ENCODE measurements around the gene IL1RAPL2. TPM values are rescaled to one million over a fixed set of nuclear protein-coding genes. Genes with fewer than 3 reads are reported as not detected.

Gene IL1RAPL2
- total RNA-seq, 1 donor from 2014 or later = not detected

DNA sequence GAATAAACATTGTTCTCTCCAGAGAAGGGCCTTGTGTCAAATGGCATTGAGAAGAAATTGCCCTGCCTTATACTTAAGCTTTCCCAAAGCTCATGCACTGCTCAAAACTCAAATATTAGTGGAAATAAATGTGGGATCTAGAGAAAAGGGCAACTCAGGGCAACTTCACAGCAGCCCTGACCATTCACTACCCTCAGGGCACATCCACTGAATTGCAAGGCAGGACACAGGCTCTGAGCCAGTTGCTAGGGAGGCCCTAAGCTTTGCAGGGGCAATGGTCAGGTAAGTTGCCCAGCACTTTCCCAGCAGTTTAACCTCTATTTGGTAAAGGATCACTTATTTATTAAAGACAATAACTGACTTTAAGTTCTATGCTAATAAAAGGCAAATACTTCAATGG, 909.8 kb downstream of the IL1RAPL2 start:
- no peak for ATAC-seq

DNA sequence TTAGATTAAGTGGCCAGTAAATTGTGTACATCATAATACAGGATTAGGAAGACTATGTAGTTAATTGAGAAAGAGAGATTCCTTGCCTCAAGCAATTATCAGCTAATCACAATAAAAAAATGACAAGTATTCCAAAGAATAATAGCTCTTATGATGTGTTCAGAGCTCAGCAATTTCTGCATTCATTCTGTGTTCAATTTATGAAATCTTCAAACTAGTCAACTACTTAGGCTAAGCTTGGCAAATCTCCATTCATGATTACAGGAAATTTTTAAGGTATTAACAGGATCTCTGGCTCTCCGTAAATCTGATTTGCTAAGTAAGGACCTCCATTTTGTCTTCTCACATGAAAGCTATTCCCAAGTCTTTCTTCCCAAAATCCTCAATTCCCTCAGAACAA, 911.4 kb downstream of the IL1RAPL2 start:
- ATAC-seq = no peak

DNA sequence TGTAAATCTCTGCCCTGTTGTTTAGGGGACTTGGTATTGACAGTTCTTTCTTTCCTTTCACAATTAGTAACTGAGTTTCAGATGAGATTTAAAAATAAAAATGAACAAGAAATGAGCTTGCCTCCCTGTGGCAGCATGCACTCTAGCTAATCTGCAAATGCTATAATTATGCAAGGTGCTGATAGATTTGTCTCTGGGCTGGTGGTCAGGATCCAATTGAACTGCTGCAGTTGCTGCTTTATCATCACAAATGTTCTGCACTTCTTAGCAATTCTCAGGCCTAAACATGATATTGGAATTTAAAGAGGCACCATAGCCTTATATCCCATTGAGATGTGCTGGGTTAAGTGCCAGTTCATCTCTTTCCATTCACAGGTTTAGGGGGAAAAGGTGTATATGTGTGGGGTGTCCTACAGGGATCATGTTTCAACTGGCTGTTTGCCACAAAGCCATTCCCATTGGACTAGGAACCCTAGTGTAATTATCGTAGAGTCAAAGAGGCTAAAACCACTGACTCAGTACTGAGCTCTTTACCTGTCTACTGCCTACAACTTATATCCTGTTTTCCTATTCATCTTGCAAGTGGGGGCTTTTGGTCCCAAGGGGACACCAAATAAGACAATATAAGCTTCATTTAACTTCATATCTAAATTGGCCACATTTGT, 914.8 kb downstream of the IL1RAPL2 start:
- ATAC-seq = no peak

DNA sequence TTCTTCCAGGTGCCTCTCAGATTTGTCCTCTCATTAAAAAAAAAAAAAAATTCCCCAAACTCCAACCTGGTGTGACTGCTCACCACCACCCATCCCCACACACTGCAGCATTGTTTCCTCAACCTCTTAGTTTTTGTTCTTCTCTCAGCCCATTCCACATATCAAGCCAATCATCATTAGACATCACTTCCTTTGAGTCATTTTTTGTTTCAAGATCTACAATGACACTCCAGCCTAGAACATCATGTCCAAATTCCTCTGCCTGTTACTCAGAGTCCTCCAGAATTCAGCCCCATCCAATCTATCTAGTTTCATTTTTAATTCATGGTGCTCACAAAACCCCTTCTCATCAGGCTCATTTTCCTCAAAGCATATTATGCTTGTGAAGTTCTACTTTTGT, 917.0 kb downstream of the IL1RAPL2 start:
- no peak for ATAC-seq

DNA sequence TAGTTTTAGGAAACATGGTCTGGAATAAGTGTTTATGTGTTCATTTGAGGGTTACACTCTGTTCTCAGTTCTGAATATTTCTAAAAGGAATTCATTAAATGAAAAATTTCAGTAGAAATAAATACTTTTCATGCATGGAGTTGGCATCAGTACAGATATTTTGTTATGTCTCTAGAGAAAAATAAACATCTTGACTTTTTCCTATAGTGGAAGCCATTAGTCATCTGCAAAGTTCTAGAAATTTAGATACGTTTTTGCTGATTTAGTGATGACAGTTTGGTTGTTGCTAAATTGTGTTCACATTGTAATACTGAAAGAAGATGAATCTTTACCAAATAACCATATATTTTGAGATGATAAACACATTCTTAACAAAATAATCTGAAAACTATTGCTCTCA, 922.7 kb downstream of the IL1RAPL2 start:
- no peak for ATAC-seq

DNA sequence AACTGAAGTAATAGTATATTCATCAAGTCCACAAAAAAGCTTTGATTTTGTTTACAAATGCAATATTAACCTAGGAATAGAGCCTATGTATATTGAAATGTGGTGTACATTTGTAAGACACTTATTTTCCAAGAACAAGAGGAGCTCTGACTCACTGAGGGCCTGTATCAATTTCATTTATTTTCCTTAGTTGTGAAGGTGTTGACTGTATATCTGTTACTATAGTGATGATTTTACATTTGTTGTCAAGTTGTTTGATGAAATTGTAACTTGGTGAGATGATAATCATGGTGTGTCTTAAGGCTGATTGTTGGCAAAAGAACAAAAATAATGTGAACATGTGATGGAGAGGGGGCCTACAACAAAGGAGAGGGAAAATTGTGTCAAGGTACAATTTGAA, 929.4 kb downstream of the IL1RAPL2 start:
- no peak for ATAC-seq

DNA sequence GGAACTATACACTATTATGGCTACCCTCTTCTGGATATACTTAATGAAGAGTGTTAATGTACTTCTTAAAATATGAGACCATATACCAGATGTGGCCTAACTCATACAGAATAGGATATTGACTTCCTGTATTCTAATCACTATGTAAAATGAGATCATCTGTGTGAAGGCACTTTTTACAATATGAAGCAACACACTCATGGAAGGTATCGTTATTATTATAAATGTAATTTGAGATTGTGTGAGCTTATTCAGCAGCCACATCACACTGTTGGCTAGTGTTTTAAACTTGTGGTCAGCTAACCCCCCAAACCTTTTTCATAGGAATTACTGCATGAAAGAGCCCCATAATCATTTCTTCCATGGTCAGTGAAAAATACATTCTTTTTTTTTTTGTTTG, 936.3 kb downstream of the IL1RAPL2 start:
- ATAC-seq = no peak

DNA sequence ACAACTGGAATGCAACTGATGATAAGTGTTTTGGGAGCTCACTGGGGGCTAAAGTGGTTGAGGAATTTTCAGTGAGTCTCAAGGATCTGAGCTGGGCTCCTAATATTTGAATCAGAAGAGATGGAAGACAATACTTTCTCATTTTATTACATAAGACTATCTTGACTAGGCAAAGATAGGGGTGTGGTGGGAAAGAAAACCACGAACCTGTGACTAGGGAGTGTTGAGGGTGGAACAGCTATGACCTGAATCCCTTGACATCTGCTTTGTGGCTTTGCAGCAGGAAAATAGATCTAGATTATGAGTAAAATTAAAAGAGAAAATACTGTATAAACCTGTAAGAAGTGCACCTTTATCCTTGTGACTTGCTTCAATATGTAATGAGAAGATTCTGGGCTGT, 949.6 kb downstream of the IL1RAPL2 start:
- no peak for ATAC-seq

DNA sequence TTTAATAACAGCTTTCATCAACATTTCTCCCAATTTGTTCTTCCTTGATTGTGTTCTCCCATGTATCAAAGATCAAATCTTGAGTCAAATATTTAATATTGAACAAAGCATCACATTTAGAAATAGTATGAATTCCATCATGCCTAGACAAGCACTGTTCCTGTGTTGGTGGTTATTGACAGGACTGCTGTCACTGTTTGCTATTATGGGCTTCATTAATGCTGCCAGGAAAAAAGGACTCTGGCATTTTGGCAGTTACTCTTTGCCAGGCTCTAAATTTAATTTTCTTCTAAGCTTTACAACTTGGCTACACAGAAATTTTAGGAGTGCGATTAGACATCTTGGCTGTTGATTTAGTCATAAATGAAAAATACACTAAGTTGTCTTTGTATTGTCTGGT, 960.4 kb downstream of the IL1RAPL2 start:
- ATAC-seq = no peak

DNA sequence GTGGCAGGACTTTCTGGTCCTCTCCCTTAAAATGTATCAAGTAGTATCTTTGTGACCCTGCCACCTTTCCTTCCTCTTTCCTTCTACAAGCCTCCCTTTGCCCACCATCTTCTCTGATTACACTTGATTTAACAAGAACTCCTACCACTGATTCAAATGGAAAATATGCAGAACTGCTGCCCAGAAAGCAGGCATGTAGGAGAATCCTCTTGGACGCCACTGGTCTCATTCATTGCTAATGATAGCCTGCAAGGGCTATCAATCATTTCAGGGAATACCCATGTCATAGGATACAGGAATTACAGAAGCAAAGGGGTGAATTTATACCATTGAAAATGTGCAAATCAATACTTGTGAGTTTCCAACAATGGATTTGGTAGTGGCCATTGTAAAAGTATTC, 961.8 kb downstream of the IL1RAPL2 start:
- no peak for ATAC-seq

DNA sequence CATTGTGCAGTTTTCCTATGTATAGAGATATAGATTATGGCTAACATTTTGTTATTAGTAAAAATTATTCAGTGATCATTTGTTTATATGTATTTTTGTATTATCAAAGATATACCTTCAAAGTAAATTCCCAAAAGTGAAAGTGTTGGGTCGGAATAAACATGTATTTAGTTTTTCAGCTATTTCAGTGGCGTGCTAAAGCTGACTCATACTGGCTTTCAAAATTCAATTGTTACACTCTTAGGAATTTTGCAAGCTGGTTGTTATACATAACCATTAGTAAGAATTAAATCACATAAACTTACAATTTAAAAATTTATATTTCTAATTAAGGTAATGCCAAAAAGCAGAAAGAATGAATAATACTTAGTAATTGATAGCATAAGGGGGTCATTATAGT, 968.0 kb downstream of the IL1RAPL2 start:
- ATAC-seq = no peak

DNA sequence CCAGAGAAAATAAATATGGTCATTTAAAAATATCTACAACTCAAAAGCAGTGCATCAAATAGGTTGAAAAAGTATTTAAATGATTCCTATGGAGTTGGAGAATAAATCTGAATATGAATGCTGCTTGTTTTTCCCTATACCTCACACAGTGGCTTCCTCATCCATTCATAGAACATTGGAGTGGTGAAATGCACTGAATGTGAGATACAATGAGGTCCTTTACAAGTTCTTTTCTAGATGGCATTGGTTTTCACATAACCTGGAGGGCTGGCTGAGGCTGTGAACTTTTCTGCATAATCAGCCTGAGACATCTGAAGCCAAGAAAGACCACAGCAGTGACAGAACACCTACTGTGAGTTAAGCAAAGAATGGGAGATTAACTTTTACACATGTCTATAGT, 977.3 kb downstream of the IL1RAPL2 start:
- no peak for ATAC-seq

DNA sequence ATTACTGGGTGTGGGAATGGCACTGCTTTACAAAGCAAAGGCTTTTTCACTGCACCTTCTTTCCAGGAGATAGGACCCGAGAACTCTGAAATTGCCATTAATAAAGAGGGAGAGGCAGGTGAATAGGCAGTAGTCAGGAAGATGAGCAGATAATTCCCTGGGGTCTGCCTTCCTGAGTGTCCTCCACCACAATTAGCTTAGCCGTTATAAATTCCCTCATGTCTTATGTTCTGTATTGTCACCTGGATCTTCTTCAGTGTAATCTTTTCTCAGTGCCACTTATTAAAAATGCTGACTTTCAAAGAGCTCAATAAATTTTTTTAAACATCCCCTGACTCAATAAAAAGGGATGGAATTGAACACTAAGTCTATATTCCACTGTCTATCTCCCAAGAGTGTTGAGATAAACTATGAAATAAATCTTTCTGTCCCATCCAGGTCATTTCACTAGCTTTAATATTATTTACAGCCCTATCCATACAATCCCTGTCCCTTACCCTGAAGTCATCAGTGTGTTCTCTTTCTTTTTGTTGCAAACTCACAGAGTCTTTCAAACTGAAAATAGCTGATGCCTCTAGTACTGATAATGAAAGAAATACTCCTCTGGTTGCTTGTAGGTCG, 984.2 kb downstream of the IL1RAPL2 start:
- ATAC-seq = no peak

DNA sequence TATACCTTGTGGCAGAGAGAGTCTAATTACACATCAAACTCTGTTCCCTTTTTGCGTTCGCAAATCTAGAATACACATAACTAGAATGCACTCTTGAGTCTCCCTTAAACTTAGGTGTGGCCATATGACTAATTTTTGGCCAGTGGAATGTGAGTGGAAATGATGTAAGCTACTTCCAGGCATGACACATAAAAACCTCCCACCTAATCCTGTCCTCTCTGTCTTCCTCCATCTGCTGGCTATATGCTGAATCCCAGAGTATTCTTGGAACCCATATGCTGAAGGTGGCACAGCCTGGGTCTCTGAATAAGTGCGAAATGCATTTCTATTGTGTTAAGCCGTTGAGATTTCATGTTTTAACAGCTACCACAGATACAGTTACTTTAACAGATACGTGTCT, 986.4 kb downstream of the IL1RAPL2 start:
- ATAC-seq = peak; percentile 94

DNA sequence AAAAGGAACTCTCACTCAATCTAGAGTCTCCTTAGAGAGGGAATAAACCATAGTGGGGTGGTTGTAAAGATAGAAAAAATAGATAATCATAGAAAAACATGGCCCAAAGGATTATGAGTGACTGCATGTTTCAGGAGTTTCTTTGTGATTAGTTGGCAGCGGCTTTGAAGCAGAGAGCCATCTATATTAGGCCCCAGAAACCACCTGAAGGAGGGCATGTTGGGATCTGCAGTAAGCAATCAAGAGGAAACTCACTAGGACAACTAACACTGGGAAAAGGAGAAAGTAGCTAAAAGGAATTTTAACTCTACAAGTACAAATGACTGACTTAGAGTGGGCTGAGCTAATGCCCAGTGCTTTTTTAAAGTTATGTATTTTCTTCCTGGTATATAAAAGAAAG, 987.1 kb downstream of the IL1RAPL2 start:
- peak; percentile 52 for ATAC-seq

DNA sequence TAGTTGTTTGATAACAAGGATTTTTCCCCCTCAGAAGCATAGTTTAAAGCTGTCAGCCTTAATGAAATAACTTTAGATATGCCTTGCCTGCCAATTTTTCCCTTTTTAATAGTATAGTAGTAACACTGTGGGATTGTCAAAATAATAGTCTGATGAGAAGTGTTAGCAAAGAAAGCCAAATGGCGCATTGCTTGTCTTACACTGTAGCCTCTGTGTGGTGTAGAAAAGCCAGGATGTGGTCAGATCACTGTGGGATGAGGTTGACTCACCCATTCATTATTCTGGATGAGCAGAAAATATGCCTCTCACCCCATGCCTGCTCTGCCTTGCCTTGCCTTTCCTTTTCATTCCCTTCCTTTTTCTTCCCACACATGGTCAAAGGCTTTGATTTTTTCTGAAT, 998.5 kb downstream of the IL1RAPL2 start:
- ATAC-seq = peak; percentile 36

DNA sequence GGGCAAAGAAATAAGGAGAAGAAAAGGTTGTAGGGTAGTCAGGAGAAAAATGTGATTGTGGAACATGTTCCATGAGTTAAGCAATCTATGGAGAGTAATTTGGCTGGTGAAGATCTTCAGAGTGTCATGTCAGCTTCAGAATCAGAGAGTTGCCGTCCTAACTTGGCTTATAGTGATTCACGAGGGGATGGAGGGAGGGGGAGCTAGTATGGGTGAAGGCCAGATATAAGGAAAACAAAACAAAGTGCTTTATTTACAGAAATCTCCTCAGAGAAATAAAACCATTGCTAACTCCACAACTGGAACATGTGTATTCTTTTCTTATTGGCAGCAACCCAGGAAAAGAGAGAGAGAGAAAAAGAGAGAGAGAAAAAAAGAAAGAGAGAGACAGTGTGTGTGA, 999.9 kb downstream of the IL1RAPL2 start:
- no peak for ATAC-seq

DNA sequence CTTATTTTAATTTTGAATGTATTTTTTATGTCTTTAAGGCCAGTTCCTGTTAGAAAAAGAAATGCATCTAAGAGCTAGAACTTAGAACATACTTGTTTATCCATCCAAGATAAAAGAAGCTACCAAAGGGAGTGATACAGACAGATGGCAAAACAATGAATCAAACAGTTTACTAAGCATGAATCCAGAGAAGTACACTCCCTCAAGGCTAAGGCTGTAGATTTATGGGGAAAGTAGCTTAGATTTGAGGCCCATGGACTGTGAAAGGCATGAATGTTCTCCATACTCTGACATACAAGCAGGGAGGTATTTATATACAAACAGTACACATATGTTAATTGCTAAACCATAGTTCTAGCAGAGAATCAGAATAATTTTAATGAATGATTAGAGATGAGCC, 1001.1 kb downstream of the IL1RAPL2 start:
- no peak for ATAC-seq

DNA sequence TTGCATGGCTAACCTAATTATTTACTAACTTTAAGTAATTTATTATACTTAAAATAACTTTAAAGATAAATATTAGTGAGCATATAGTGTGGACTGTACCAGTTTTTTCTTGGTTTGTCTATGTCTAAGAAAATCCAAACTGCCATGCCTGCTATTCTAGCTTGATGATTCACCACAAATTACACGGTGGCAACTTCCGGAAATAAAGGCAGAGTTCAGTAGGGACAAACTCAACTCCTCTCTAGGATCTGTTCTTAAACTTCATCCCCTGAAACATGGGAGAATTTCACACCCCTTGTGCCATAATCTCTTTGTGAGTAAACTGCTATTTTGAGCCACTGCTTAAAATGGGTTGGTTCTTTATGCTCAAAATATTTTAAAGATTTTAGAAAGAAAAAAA, 1042.7 kb downstream of the IL1RAPL2 start:
- ATAC-seq = no peak

DNA sequence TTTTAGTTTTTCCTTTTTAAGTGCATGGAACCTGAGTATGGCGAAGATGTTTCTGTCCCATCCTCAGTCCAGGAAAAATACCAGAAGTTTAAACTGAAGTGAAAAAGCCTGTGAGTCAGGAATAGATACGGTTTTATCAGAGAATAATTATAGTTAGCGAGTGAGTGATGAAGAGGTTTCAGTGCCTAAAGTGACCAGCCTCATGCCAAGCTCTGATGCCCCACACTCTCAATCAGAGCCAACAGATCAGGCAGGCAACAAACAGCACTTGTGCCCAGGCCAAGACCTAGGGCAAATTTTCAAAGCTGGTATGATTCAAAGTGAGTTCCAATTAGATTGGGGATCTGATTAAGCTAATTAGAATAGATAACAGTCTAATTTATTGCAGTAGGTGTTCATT, 1043.5 kb downstream of the IL1RAPL2 start:
- ATAC-seq = no peak

DNA sequence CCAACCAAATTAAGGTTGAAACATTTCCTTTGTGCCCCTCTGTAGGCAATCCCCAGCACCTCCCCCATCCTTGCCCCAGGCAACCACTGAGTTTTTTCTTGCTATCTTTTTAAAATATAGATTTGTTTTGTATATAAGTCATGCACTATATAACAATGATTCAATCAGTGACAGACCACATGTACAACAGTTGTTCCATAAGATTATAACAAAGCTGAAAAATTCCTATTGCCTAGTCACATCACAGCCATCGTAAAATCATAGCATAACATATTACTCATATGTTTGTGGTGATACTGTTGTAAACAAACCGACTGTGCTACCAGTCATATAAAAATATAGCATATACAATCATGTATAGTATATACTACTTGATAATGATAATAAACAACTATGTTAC, 1044.4 kb downstream of the IL1RAPL2 start:
- no peak for ATAC-seq

DNA sequence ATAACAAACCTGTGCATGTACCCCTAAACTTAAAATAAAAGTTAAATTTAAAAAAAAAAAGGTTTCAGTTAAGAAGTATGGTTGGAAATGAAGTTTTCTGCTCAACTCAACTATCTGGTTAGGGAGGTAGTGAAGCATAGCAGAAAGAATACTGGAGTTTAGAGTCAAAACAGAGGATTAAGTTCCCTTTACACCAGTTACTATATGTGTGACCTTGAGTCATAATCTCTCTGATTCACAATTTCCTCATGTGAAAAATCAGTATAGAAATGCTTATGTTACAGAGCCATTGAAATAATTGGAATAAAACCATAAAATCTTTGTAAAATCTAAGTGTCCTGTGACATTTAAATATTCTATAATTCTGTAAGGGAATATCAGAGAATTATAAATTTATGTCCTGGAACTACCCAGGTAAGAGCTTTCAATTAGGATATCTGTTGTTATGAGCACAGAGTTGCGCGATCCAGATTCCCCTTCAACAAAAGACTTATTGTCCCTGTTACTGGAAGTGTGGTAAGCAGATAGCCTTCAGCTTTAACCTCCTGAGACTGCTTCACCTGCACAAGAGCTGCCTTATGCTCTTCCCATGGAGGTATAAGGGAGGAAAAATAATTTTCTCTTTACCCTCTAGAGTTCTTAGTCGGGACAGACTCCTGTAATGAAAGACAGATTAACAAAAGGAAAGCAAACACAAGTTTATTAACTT, 1052.5 kb downstream of the IL1RAPL2 start:
- ATAC-seq = peak; percentile 54

DNA sequence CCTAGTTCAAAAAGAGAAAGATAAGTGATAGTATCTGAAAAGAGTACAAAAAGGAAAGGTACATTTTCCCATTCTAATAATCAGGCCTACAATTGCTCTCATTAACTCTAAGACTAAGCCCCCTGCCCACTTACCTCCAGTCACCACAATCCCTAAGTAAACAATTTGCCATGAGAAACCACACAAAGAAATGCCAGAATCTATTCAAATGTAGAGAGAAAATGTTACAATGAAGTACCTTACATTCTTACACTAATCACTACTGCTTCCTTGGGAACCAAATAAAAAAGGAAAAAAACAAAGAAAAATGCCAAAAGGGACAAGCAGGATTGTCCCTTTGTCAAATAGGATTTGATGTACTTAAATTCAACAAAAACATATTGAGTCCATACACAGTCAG, 1068.2 kb downstream of the IL1RAPL2 start:
- ATAC-seq = no peak

DNA sequence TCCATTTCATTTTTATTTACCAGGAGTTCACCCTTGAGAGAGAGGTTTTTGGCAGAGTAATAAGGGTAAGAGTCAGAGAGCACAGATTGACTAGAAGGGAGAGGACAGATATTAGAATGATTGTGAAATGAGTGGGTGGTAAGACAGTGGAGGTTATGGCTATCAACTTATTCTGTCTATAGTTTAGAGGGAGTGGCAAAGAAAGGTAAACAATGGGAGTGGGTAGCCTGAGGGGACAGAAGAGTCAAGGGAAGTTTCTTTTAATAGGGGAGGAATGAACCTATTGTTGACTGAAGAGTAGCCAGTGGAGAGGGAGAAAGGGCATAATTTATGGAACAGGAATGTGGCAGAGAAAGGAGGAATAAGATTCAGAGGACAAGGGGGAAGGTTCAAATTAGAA, 1069.8 kb downstream of the IL1RAPL2 start:
- no peak for ATAC-seq

Data from esophagus mucosa (tissue), 1 donor.